Fibroblast of villous mesenchyme (primary cell): ENCODE results near the gene CEBPG. TPM values are rescaled to one million over a fixed set of nuclear protein-coding genes. Genes with fewer than 3 reads are reported as not detected.

Experiments used
- DNase-seq: peaks from one replicate; pipeline ENCODE4 v3.0.0-alpha.2; 2010; ENCODE audit warnings: low read depth
- H3K4me3 ChIP-seq: 2 replicates; pipeline ENCODE4 v1.5.1; 2011; ENCODE audit warnings: low read depth, mild to moderate bottlenecking, low read length
- CTCF ChIP-seq: IDR thresholded peaks from 2 replicates; pipeline ENCODE4 v1.5.1; 2012; ENCODE audit warnings: low read depth, mild to moderate bottlenecking, low read length; ENCODE audit not compliant: insufficient read depth
- total RNA-seq: library from RNA; depleted of rRNA; stranded (reverse); fragments of >200 nt; gene quantifications from 2 replicates; pipeline ENCODE4 v1.2.3, GENCODE V29; 2012

CEBPG gene
- total RNA-seq, 1 donor = 22.0 TPM

GRCh38 chr19:33385956-33386355, 12.4 kb downstream of the CEBPG start:
- no peak for DNase-seq
- no peak for TF ChIP-seq CTCF
- no peak overlapping the region for H3K4me3 ChIP-seq

GRCh38 chr19:33386361-33386858, 12.9 kb downstream of the CEBPG start:
- no peak for DNase-seq
- no peak overlapping the region for H3K4me3 ChIP-seq
- no peak for TF ChIP-seq CTCF

- no peak for TF ChIP-seq CTCF
- H3K4me3 ChIP-seq = no peak overlapping the region
- DNase-seq = no peak
Observed at GRCh38 chr19:33387351-33388230, 14.1 kb downstream of the CEBPG start.

- H3K4me3 ChIP-seq = no peak overlapping the region
- no peak for DNase-seq
- no peak for TF ChIP-seq CTCF
Observed at GRCh38 chr19:33388231-33388724, 14.8 kb downstream of the CEBPG start.

GRCh38 chr19:33388725-33389420, 15.4 kb downstream of the CEBPG start:
- no peak for TF ChIP-seq CTCF
- H3K4me3 ChIP-seq = no peak overlapping the region
- no peak for DNase-seq

GRCh38 chr19:33389421-33390100, 16.1 kb downstream of the CEBPG start:
- no peak for DNase-seq
- no peak overlapping the region for H3K4me3 ChIP-seq
- TF ChIP-seq CTCF = no peak
